H7 (cell line): ENCODE measurements around the gene WNK1. TPM values are rescaled to one million over a fixed set of nuclear protein-coding genes. Genes with fewer than 3 reads are reported as not detected.

Source experiments
- DNase-seq: peaks from one replicate; pipeline ENCODE4 v3.0.0; 2012
- H3K27me3 ChIP-seq: 2 replicates; pipeline ENCODE4 v1.6.0; 2011; ENCODE audit warnings: mild to moderate bottlenecking, low read length; ENCODE audit not compliant: control insufficient read depth, insufficient read depth
- H3K36me3 ChIP-seq: replicated peaks from 2 replicates; pipeline ENCODE4 v1.5.1; 2011; ENCODE audit warnings: low read length; ENCODE audit not compliant: control insufficient read depth, insufficient read depth
- H3K4me3 ChIP-seq: 2 replicates; pipeline ENCODE4 v1.5.1; 2011; ENCODE audit warnings: low read depth, mild to moderate bottlenecking, control low read depth, low read length, moderate library complexity; ENCODE audit not compliant: insufficient read depth
- total RNA-seq: library from RNA; depleted of rRNA; stranded (reverse); fragments of >200 nt; shearing (Covaris generic); gene quantifications from 2 replicates; pipeline ENCODE4 v1.2.3, GENCODE V29; 2014

Gene WNK1
- total RNA-seq, 1 experiment from 2014 or later = 72.7 TPM

- DNase-seq = no peak
- peaks cover 12% of the 10 kb centered on the region for H3K36me3 ChIP-seq
- H3K4me3 ChIP-seq = no peak overlapping the region
- H3K27me3 ChIP-seq = no peaks in the 10 kb centered on the region
Measured at GRCh38 chr12:870378-870777, 118.0 kb downstream of the WNK1 start.

DNA sequence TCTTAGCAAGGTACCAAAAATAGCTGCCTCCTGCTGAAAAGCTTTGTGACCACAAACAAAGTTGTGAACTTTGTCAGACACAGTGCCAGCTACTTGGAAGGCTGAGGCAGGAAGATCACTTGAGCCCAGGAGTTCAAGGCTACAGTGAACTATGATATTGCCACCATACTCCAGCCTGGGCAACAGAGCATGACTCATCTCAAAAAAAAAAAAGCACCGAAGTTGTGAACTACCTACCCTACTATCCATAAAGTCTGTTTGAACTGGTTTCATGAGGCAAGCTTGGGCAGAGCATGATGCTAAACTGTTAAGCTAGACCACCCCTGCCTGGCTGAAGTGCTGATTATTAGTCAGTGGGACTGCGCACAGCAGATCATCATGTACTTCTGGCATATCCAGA lies 121.6 kb downstream of the WNK1 start:
- H3K27me3 ChIP-seq = no peaks in the 10 kb centered on the region
- no peak for DNase-seq
- H3K4me3 ChIP-seq = no peak overlapping the region
- H3K36me3 ChIP-seq = peaks cover 6% of the 10 kb centered on the region

- H3K27me3 ChIP-seq = no peaks in the 10 kb centered on the region
- no peak for DNase-seq
- no peak overlapping the region for H3K4me3 ChIP-seq
- peaks cover 28% of the 10 kb centered on the region for H3K36me3 ChIP-seq
Measured at GRCh38 chr12:879641-880040, 127.3 kb downstream of the WNK1 start.

- H3K36me3 ChIP-seq = peaks cover 38% of the 10 kb centered on the region
- H3K27me3 ChIP-seq = no peaks in the 10 kb centered on the region
Measured at GRCh38 chr12:880656-881055, 128.3 kb downstream of the WNK1 start.

GRCh38 chr12:884746-885414 lies 132.5 kb downstream of the WNK1 start:
- Histone ChIP-seq H3K27me3 (no peaks in the 10 kb centered on the region), H3K36me3 (peaks cover 40% of the 10 kb centered on the region), H3K4me3 (no peak overlapping the region)
- DNase-seq = no peak

More at GRCh38 chr12:880656-881055, 128.3 kb downstream of the WNK1 start:
- DNase-seq = no peak
- no peak overlapping the region for H3K4me3 ChIP-seq

- DNase-seq = no peak
- peaks cover 41% of the 10 kb centered on the region for H3K36me3 ChIP-seq
- H3K4me3 ChIP-seq = no peak overlapping the region
- H3K27me3 ChIP-seq = no peaks in the 10 kb centered on the region
Measured at GRCh38 chr12:885701-886100, 133.3 kb downstream of the WNK1 start.

DNA sequence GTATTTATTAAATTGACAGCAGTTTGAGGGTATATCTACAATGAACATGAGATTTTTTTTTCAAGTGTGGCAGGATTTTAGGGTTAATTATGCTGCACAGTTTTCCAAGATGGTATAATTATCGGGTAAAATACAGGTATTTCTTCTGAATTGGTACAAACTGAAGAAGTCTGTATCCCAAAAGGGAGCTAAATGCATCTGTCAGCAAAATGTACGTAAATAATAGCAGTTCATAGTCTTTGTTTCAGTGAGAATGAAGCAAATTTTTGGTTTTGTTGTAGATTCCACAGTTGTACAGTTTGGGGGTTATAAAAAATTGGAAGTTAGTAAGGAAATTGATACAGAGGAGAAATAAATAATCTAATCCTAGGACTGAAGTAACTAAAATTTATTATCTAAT lies 133.8 kb downstream of the WNK1 start:
- Histone ChIP-seq H3K27me3 (no peaks in the 10 kb centered on the region), H3K36me3 (peaks cover 38% of the 10 kb centered on the region), H3K4me3 (no peak overlapping the region)
- DNase-seq = no peak

- H3K36me3 ChIP-seq = peaks cover 19% of the 10 kb centered on the region
Measured at GRCh38 chr12:894226-894625, 141.8 kb downstream of the WNK1 start.

GRCh38 chr12:896031-896430 lies 143.7 kb downstream of the WNK1 start:
- Histone ChIP-seq H3K4me3 (no peak overlapping the region), H3K36me3 (peaks cover 23% of the 10 kb centered on the region)

More at GRCh38 chr12:894226-894625, 141.8 kb downstream of the WNK1 start:
- H3K4me3 ChIP-seq = no peak overlapping the region
- H3K27me3 ChIP-seq = no peaks in the 10 kb centered on the region
- DNase-seq = no peak

GRCh38 chr12:897386-897785 lies 145.0 kb downstream of the WNK1 start:
- DNase-seq = no peak
- Histone ChIP-seq H3K27me3 (no peaks in the 10 kb centered on the region), H3K4me3 (no peak overlapping the region), H3K36me3 (peaks cover 30% of the 10 kb centered on the region)

More at GRCh38 chr12:896031-896430, 143.7 kb downstream of the WNK1 start:
- DNase-seq = no peak
- no peaks in the 10 kb centered on the region for H3K27me3 ChIP-seq

- peaks cover 30% of the 10 kb centered on the region for H3K36me3 ChIP-seq
- H3K4me3 ChIP-seq = no peak overlapping the region
- DNase-seq = no peak
- H3K27me3 ChIP-seq = no peaks in the 10 kb centered on the region
Measured at GRCh38 chr12:902581-902980, 150.2 kb downstream of the WNK1 start.

GRCh38 chr12:903055-903454 lies 150.7 kb downstream of the WNK1 start:
- peaks cover 33% of the 10 kb centered on the region for H3K36me3 ChIP-seq
- H3K4me3 ChIP-seq = no peak overlapping the region
- no peaks in the 10 kb centered on the region for H3K27me3 ChIP-seq
- DNase-seq = no peak

DNA sequence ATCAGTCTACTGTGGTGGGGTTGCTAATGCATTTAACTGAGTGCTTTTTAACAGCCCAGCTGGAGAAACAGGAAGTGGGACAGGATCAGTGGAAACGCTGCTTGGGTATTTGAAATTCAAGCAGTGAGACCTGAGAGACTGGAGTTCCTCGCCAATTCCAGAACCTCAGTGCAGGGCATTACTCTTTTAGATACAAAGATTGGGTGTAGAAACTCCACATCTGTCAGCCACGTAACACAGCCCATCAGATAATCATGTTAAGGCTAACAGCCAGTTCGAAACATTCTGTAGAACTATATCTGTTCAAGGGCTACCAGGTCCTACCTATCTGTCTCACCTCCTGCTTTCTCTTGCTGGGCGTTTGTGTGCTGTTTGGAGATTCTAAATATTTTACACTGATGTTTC lies 151.6 kb downstream of the WNK1 start:
- no peak for DNase-seq
- H3K36me3 ChIP-seq = peaks cover 34% of the 10 kb centered on the region
- H3K27me3 ChIP-seq = no peaks in the 10 kb centered on the region
- H3K4me3 ChIP-seq = no peak overlapping the region

DNA sequence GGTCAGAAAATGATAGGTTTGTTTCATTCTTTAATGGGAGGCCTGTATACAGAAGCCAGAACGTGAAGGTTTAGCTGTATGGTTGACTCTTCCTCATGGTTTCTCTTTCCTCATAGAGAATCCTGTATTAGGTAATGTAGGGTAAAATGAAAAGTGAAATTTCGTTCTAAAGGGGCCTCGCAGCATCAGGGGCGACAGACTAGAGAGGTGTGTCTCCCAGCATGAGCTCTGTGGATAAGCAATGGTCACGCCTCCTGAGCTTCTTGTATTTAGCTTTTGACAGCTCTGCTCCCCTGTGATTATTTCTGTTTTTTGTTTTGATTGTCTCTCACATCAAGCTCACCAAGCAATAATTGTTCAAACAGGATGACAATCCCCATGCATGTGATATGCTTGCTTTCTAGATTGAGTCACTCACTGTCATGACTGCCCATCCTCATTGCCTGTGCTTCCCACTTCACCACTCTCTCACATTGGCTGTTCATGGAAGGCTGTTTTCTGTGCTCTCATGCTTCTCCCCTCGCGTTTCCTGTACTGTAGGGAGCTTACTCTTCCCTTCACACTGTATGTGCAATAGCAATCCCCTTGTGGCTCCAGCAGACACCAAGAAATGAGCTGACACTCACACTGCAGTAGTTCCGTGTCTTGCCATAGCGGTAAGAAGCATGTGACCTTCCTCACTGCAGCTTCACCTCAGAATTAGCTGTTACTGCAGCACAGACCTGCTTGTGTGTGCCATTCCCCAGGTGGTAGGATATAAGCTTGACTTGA lies 153.1 kb downstream of the WNK1 start:
- H3K4me3 ChIP-seq = no peak overlapping the region
- no peaks in the 10 kb centered on the region for H3K27me3 ChIP-seq
- DNase-seq = no peak
- peaks cover 29% of the 10 kb centered on the region for H3K36me3 ChIP-seq

GRCh38 chr12:906062-906585 lies 153.7 kb downstream of the WNK1 start:
- peaks cover 29% of the 10 kb centered on the region for H3K36me3 ChIP-seq
- H3K27me3 ChIP-seq = no peaks in the 10 kb centered on the region
- DNase-seq = no peak
- H3K4me3 ChIP-seq = no peak overlapping the region
